AG09319 (cell line): ENCODE data around the gene CAV1.
A peak's percentile ranks its signal among the peaks of the same experiment; 100 is the strongest.

Experiments used
- DNase-seq: peaks from one replicate; pipeline ENCODE4 v3.0.0-alpha.2; 2010; ENCODE audit warnings: low read depth; ENCODE audit errors: extremely low read depth
- TF ChIP-seq, protein P1 (sequence below): IDR thresholded peaks from 2 replicates; pipeline ENCODE4 v1.5.1; 2011; ENCODE audit warnings: low read depth, mild to moderate bottlenecking, inconsistent platforms, low read length, moderate library complexity

CAV1 gene

DNA sequence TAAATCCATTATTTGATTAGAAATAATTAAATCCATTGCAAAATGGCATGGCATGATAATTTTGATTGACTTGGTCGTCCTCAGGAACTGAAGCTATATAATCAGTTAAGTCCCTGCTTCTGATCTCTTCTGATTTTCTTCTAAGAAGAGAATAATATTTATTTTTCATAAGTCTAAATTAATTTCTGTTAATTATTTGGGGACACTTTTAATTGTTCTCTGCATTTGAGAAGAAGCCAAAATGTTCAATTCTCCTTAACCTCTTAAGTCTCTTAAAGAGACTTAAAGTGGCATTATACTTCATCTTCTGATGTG, 67.2 kb downstream of the CAV1 start:
- no peak for DNase-seq
- TF ChIP-seq, protein P1, sequence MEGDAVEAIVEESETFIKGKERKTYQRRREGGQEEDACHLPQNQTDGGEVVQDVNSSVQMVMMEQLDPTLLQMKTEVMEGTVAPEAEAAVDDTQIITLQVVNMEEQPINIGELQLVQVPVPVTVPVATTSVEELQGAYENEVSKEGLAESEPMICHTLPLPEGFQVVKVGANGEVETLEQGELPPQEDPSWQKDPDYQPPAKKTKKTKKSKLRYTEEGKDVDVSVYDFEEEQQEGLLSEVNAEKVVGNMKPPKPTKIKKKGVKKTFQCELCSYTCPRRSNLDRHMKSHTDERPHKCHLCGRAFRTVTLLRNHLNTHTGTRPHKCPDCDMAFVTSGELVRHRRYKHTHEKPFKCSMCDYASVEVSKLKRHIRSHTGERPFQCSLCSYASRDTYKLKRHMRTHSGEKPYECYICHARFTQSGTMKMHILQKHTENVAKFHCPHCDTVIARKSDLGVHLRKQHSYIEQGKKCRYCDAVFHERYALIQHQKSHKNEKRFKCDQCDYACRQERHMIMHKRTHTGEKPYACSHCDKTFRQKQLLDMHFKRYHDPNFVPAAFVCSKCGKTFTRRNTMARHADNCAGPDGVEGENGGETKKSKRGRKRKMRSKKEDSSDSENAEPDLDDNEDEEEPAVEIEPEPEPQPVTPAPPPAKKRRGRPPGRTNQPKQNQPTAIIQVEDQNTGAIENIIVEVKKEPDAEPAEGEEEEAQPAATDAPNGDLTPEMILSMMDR, result no peak

DNA sequence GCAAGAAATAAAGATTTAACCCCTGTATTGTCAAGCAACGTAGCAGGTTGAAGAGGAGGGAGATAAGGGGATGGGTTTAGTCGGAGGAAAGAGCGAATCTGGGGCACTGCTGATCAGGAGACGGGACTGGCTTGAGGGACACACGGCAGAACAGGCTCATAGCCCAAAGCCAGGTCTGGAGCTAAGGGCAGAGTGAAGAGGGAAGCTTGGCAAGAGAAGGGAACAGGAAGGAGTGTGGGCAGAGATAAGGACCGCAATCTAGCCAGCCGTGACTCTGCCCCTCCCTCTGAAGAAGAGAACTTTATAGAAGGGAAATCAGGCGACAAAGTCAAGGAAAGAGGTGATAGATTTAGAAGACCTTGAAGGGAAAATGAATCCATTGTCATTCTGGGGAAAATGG, 67.6 kb downstream of the CAV1 start:
- TF ChIP-seq, protein P1, result no peak
- DNase-seq, result no peak

DNA sequence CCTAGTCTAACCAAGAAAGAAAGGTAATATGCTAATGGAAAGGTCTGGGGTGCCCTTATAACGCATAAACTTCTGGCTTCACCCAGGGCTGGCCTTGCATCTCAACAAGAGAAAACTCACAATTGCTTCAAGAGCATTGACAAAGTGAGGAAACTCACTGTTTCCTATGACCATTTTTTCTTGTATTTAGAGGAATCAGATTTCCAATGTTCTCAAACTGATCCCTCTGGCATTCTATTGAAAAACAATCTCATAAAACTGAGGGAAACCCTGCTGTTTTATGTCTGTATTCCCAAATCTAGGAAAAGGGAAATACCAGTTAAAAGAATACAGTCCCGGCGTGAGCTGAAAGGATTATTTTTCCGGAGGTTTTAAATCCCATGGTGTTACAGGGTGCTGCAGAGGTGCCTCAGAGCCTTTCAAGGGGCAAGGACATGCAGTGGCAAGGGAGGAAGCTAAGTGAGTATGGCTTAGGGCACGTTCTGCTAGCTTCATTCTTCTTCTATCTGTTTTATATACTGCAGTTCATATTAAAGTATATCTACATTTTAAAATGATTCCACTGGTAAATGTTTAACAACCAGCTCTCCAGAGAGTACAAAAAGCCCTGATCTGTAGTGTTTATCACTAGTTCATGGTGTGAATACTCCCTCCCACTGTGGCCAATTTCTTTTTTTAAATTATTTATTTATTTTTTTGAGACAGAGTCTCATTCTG, 68.7 kb downstream of the CAV1 start:
- no peak for DNase-seq
- TF ChIP-seq, protein P1, result no peak

DNA sequence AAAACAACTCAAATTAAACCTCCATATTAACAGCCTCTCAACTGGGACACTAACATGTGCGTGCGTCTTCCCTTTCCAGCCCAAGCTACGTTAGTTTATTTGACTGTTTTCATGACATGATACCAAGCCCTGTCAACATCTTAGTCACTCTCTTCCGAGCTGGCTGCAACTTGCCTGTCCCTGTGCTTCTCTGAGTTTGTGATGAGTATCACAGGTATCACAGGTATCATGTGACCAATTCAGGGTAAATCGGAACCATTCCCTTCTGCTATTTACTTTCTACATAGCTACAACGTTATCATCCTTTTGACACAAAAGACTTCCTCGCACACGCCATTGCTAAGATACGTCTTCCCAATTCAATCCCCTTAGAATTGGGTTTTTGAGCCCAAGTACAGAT, 70.2 kb downstream of the CAV1 start:
- no peak for DNase-seq
- TF ChIP-seq, protein P1, result no peak

DNA sequence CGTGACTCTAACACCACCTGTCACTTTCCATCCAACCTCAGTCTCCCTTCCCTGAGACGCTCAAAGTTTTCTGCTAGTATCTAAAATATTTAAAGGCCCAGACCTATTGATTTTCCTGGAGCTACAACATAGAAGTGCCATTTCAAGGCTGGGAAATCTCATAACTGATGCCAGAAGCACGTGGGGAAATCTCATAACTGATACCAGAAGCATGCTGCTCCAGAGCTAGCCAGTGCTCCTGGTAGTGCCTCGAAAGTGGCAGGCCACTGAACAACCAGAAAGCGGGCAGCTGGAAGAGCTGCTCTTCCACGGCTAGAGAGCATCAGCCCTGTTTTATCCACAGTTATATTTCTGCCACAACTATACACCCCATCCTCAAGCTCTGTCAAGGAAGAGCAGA, 72.5 kb downstream of the CAV1 start:
- TF ChIP-seq, protein P1, result no peak
- DNase-seq, result no peak

DNA sequence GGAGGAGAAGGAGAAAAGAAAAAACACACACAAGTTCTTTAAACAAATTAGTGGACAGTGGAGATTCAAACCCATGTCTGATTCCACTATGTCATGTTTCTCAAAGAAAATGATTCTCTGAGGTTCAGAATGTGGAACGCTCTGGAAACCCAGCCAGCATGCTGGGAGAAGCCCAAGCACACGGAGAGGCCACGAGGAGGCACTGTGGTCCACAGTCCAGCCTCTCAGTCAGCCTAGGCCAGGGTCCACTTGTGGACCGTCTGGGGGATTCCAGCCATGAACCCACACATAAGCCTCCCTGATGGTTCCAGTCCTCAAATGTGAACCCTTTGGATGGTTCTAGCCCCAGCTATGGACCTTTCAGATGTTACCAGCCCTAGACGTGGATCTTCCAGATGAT, 73.4 kb downstream of the CAV1 start:
- TF ChIP-seq, protein P1, result peak; percentile 38
- DNase-seq, result no peak

DNA sequence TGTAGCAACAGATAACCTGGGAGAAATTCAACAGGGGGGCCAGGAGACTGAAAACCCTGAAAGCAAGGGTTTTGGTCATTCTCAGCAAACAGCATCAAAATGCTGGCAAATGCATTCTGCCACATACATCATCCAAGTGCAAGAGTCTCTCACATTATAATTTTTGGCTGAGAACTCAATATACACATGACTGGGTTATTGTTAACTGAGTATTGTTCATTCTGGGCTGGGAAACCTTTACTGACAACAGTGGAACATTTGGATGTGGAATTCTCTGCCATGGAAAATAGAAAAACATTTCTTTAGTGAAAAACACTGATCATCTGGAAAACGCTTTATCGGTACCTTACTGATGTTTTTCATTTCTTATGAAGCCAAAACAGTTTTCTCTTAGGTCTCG, 74.0 kb downstream of the CAV1 start:
- no peak for DNase-seq
- TF ChIP-seq, protein P1, result no peak
